ENCODE results near the gene CRBN.

CRBN gene

DNA sequence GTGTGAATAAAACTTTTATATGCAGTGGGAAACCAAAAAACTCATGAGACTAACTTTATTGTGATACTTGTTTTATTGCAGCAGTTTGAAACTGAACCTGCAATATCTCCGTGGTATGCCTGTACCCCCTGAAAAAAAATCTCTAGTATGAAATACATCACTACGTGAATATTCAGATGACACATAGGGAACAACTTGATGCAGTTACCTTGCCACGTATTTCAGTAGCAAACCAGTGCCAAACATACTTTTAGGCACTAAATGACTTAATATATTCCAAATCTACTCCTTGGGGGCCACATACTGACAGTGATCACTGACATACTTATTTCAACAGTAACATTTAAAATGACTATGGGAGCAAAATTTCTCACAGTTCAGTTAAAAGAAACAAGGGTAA lies 13.8 kb downstream of the CRBN start:
- no peak for DNase-seq

- DNase-seq: no peak
Observed at GRCh38 chr3:3165241-3165640, 14.2 kb downstream of the CRBN start.

DNA sequence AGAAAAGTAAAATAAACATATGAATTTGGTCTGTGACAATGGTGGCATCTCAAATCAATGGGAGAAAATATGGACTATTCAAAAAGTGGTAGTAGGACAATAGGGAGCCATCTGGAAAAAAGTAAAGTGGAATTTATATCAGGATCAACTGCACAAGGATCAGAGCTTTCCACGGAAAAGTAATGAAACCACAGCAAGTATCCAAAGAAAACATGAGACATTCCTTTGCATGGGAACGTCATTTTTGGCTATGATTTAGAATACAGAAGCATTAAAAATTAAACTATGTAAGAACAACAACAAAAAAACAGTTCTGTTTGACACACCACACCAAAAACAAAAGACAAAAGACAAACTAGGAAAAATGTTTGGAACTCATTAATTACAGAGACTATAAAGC lies 18.7 kb downstream of the CRBN start:
- DNase-seq: no peak

DNA sequence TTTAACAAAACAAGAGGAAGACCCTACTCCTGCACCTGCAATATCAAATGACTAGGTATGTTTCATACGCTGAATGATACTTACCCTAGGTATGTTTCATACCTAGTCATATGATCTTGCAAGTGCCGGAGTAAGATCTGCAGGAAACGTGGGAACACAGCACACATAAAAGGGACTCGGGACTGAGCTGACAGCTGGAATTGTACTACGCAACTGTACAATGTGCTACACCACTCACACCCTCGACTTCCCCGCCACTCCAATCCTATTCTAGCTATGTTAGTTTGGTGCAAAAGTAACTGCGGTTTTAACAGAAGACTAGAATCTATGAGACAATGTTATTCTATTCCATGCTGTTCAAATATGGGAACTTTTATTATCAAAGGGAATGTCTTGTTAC lies 22.0 kb downstream of the CRBN start:
- no peak for DNase-seq

DNA sequence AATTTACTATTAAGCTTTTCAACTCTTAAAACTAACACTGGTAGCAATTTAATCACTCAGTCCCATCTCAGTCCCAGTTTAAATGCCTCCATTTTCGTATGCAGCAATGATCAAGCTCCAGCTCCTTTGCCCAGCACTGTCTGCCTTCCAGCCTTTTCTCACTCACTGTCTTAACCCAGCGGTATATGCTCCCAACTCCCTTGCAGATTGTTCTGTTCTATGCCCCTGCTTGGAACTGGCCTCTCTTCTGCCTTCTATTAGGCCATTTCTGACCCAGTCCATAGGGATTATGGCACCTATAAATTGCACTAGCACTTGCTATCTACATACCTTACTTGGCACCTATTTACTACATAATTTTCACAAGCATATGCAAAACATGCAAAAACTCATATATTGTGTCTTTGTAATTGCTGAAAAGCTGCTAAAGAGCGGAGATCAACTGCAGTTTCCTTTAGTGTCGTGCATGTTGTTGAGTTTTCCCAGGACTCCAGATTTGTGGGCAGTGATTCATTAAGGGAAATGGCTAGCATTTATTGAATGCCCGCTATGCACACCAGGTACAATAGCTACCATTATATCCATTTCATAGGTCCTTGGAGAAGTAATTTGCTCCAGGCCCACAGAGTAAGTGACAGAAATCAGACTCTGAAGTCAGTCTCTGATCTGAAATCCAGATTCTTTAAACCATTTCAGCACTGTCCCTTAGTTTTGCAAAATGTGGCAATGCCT lies 24.4 kb downstream of the CRBN start:
- DNase-seq: no peak

DNA sequence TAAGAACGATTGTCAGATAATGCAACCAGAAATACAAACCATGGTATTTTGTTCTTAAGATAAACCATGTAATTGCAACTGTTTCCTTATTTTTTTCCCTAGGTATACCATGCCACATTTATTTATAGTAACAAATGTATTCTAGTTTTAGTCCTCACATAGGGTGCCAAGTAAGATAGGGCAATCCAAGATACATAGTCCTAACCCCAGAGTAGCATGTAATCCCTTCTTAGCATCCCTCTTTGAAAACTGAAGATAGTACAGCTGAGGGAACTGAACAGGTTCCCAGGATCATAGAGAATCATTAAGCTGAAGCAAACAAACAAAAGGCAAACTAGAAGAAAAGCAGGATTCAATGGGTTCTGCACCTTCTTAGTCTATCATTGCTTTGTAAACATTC lies 28.0 kb downstream of the CRBN start:
- DNase-seq: no peak

- no peak for DNase-seq
Observed at GRCh38 chr3:3149560-3149959, 29.9 kb downstream of the CRBN start.

DNA sequence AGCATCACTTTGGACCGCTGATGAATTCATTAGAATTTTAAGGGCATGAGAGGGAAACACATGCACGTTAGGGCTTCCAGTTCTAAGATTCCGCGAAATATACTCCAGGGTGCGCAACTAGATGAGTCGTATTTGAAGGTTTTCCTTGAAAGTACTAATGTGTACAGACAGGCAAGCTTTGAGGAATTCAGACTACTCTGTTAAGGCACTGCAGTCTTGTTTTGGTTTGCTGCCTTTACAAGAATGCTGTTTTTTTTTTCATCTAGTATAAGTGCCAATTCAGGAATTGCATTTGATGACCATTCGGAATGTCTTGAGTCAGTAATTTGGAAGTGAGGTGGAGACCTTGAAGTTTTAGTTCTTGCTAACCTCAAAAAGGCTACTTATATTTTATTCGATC lies 33.7 kb downstream of the CRBN start:
- DNase-seq: no peak

DNA sequence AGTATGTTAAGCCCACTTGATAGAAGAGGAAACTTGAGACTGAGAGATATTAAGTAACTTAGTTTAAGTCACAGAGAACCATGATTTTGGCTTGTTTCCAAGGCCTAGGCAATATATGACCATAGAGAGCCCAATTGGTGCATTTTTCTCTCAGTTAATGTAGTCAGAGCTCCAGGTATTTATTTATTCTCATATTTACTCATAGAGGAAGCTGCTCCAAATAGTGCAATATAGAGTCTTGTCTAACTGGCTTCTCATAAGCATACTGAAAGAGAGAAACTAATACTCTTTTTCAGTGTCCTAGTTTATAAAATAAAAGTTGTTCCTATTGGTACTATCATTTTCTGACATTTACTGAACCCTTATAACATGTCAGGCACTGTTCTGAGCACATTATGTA lies 37.6 kb downstream of the CRBN start:
- no peak for DNase-seq

DNA sequence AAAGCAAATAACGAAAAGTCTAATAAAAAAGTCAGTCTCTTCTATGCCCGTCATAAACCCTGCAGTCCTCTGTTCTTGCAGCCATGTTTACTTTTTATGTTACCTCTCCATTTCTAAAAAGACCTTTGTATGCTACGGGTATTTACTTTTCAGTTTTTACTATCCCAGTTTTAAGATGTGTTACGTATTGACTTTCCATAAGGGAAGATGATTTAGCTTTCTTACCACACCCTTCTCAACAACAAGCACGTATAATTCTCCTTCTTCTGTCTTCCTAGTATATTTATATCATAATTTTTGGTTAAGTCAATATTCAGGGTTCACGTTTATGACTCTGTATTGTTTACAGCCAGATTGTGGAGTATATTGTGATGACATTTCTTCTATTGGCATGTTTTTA lies 42.0 kb downstream of the CRBN start:
- no peak for DNase-seq

GRCh38 chr3:3134750-3135448 lies 44.6 kb downstream of the CRBN start:
- DNase-seq: no peak

DNA sequence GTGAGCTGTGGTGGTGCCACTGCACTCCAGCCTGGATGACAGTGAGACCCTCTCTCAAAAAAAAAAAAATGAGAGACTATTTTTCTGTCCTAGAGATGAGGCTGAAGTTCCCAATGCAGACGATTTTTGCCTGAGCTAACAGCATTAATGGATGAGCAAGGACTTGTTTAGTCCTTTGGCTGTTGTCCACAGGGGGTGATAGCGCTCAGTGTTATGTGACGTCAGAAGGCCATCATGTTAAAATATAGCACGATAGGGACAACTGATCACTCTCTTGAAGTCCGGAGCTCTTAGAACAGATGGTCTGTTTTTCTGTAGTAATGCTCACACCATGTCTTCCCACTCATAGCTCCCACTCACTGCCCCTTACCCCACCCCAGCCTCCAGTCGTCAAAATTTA lies 46.0 kb downstream of the CRBN start:
- no peak for DNase-seq

DNA sequence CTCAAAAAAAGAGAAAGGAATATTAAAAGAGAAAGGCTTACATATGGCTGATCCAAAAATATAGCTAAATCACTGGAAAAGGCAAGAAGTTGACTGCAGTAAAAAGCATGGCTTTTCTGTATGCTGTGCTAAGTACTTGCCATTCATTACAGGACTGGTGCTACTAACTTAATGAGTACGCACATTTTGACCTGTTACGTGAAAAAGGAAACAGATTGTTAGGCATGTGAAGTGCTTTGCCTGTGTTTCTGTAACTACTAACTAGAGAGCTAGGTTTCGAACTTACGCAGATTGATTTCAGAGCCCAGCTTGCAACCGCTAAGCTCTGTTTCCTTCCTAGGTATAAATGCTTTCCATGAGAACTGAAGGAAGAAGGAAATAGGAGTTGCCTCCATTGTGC lies 49.9 kb downstream of the CRBN start:
- no peak for DNase-seq

- DNase-seq: peak; percentile 21
Observed at GRCh38 chr3:3127432-3128010, 52.0 kb downstream of the CRBN start.

- peak; percentile 97 for DNase-seq
Observed at GRCh38 chr3:3126477-3127431, 52.7 kb downstream of the CRBN start, which contains the start of gene TRNT1. TRNT1 (plus strand) TSS chr3:3126940; CDS start chr3:3129041, 2,101 bp downstream.

- DNase-seq: no peak
Observed at GRCh38 chr3:3125977-3126376, 53.5 kb downstream of the CRBN start.

GRCh38 chr3:3119393-3119851 lies 60.1 kb downstream of the CRBN start:
- no peak for DNase-seq

DNA sequence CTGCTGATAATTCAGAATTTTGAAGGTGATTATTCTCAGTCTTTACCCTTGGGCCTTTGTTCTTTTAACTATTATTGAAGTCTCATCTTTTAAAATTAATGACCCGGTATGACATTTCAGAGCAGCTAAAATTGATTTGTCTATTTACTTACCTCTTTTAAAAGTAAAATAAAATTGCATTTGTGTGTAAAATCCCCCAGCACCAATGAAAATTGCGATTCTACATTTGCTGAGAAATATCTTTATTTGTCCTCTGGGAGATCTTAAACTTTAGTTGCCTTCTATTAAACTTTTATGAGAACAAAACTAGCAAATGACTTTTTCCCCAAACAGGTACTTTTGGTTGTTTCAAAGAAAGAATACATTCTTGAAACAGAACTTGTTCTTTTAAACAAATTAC lies 61.8 kb downstream of the CRBN start:
- DNase-seq: no peak

DNA sequence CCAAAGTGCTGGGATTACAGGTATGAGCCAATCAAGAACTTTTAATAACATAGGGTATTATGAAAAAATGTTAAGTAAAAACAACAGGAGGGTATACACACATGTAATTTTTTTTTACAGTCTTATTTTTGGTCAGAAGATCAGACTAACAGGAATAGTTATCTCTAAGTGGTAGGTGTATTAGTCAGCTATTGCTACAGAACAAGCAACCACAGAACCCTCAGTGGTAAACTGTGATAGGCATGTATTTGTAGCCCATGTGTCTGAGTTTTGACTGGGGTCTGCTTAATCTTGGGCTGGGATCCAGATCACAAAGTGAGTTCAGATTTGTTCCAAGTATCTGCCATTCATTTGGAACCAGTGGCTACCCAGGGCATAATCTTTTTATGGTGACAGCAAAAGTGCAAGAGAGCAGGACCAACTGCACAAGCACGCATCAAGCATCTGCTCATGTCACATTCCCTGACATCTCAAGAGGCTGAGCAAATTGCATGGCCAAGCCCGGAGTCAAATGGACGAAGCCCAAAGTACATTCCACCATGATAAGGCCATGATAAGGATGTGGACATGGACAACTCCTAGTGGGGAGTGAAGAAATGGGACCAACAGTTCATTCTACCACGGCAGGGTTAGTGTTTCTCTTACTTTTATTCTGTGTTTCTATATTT lies 66.3 kb downstream of the CRBN start:
- no peak for DNase-seq

DNA sequence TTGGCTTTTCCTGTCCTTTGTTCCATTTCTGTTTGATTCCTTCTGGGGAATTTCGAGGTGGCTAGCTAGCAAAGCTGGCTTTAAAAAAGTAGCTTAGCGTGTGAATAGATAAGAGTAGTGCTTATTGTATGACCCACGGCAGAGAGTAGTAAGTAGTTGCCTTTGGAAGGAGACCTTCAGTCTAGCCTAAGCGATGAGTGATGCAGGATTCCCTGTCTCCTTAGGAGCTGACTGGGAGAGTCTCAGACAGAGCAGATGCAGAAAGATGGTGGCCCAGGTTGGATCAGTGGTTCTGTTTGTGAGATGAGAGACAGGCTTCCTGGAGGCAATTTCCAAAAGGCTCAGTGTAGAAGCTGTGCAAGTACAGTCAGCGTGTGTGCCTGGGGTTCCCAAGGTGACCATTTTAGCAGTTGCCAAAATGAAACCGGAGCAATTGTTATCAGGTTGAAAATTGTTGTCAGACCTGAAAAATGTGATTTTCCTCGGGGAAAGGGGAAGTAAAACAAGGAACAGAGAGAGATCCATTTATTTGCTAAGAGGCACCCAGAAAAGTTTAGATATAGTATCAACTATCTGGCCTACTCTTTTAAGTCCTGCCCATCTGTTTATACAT lies 68.6 kb downstream of the CRBN start:
- no peak for DNase-seq

DNA sequence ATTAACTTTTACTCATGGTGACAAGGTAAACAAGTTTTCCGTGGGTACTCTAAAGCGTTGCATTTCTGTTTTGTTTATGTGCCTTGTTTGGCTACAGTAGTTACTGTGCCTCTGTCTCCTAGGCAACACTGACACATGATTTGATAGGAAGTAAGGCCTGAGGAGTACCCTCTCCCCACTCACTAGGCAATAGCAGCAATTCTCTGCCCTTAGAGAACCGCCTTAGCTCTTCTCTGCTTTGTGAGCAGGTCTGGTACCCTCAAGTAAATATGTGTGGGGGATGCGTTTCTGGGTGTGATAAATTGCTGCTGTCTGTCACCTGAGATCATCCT lies 69.2 kb downstream of the CRBN start, which contains the start of gene IL5RA:
Gene IL5RA (minus strand): TSS at position 76 of the 332 bp plus-strand sequence. CDS start 5,390 bp downstream, outside the sequence.
- no peak for DNase-seq

Data from activated T-cell treated with anti-CD3 and anti-CD28 coated beads for 4 hours (primary cell).